Coronary artery (tissue), 2 donors: ENCODE data around the gene GALNT14.

ENCODE experiments used
- DNase-seq: peaks from one replicate; pipeline ENCODE4 v3.0.0-alpha.2; 2017; ENCODE audit warnings: low spot score
- H3K27ac ChIP-seq, 2 donors: fragments of 200-600 bp; sonication (generic); one replicate each; pipeline ENCODE4 v1.5.1; 2016 to 2019
- H3K4me3 ChIP-seq: fragments of 200-600 bp; sonication (generic); 2 replicates; pipeline ENCODE4 v1.5.1; 2016; ENCODE audit warnings: mild to moderate bottlenecking, moderate library complexity
- TF ChIP-seq, protein P1 (sequence below): fragments of 200-600 bp; sonication (generic); IDR thresholded peaks from one replicate; pipeline ENCODE4 v1.5.1; 2019; ENCODE audit warnings: antibody characterized with exemption

Gene GALNT14

DNA sequence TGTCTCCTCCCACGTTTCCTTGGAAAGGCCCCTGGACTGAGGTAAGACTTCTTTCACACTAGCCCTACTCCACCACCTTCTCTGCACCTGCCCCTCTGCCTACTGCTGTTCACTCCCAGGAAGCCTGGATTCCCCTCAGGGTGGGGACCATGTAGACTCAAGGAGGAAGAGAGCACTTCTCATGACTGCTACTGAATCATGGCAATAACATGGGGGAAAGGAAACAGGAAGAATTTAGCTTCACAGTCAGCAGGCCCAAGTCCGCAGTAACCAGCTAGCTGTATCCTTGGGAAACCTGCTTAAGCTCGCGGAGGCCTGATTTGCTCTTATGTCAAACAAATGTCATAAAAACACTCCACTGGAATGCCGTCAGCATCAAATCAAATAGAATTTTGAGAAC, 204.7 kb downstream of the GALNT14 start:
- Histone ChIP-seq H3K4me3 (no peak overlapping the region), H3K27ac (no peak overlapping the region)
- TF ChIP-seq, protein P1, sequence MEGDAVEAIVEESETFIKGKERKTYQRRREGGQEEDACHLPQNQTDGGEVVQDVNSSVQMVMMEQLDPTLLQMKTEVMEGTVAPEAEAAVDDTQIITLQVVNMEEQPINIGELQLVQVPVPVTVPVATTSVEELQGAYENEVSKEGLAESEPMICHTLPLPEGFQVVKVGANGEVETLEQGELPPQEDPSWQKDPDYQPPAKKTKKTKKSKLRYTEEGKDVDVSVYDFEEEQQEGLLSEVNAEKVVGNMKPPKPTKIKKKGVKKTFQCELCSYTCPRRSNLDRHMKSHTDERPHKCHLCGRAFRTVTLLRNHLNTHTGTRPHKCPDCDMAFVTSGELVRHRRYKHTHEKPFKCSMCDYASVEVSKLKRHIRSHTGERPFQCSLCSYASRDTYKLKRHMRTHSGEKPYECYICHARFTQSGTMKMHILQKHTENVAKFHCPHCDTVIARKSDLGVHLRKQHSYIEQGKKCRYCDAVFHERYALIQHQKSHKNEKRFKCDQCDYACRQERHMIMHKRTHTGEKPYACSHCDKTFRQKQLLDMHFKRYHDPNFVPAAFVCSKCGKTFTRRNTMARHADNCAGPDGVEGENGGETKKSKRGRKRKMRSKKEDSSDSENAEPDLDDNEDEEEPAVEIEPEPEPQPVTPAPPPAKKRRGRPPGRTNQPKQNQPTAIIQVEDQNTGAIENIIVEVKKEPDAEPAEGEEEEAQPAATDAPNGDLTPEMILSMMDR, result no peak
- no peak for DNase-seq

DNA sequence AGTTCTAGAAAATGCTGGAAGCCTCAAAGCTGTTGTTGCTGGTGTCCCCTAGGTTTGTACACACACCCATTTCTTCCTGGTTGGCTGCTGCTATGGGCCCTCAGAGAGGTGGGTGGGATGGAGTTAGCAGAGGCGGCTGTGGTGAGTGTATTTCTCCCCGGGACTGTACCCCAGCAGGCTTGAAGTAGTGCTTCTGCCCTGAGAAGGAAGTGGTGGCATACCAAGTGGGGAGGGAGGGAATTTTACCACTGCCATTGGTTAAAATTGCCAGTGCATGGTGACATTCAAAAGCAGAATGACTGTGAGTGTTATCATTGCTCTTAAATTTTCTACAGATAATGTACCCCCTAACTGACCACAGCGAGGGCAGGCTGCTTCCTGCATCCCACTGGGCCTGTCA, 205.4 kb downstream of the GALNT14 start:
- no peak overlapping the region for H3K4me3 ChIP-seq
- TF ChIP-seq, protein P1, result no peak

DNA sequence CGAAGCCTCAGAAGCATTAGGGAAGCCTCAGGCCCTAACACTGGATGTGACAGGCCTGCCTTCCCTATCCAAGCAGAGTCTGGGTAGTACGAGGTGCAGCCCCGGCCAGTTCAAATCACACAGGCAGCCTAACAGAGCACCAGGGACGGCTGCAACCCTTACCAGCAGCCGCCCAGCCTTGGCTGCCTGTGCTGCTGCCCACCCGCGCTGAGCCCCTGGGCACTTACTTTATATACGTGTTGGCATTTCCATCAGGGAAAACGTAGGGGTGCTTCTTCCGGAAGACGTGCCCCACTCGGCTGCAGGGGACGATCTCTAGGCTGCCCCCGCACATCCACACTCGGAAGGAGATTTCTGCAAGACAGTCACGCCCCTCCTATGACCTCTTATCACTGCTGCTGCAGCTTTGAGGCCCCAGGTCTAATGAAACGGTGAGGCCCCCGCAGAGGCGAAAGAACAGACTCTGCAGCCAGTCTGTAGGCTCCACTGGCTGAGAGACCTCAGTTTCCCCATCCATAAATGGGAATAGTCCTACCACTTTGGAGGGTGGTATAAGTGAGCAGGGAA, 206.3 kb downstream of the GALNT14 start:
- Histone ChIP-seq H3K27ac (no peak overlapping the region), H3K4me3 (no peak overlapping the region)
- DNase-seq, result no peak
- TF ChIP-seq, protein P1, result no peak

More for the DNA sequence above, 205.4 kb downstream of the GALNT14 start:
- no peak for DNase-seq
- no peak overlapping the region for H3K27ac ChIP-seq

DNA sequence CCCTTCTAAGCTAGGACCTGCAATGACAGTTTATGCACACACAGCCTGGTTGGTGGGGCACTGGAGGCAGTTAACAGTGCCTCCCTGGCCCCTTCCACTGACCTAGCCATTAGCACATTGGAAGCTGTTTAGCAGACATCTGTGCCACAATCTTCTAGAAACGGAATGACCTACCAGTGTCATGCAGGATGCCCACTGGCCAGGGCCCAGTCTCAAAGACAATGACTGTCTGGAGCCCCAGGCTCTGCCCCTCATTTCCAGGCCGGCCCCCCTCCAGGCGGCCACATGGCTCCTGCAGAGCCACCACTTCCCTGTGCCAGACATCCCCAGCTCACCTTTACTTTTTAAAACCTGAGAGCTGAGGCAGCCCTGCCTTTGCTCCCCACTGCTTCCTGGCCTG, 207.5 kb downstream of the GALNT14 start:
- no peak overlapping the region for H3K4me3 ChIP-seq
- no peak for DNase-seq
- TF ChIP-seq, protein P1, result no peak
- no peak overlapping the region for H3K27ac ChIP-seq

DNA sequence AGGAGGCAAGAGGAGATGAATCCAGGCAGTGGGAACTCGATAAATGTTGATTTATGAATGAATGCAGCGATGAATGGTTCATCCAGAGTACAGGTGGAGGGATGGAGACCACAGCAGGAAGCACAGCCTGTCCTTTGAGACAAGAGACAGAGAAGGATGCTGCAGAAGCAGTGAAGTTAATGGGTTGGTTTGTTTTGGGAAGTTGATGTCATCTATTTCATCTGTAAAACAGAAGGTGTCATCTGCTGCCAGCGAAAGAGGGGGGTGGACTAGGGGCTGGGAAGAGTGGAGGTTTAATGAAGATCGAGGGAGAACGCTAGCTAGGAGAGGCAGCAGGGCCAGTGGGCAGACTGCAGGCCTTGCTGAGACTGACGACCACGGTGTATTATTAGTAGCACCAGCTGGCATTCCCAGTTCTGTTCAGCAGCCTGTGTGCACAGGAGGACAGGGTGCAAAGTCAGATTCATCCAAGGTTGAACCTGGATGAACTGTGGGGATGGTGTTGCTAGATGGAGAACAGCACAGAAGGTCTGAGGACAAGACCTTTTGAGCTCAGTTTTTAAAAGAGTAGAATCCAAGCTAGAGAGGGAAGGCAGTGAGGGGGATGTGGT, 210.7 kb downstream of the GALNT14 start:
- no peak overlapping the region for H3K4me3 ChIP-seq
- DNase-seq, result no peak
- TF ChIP-seq, protein P1, result no peak
- no peak overlapping the region for H3K27ac ChIP-seq

DNA sequence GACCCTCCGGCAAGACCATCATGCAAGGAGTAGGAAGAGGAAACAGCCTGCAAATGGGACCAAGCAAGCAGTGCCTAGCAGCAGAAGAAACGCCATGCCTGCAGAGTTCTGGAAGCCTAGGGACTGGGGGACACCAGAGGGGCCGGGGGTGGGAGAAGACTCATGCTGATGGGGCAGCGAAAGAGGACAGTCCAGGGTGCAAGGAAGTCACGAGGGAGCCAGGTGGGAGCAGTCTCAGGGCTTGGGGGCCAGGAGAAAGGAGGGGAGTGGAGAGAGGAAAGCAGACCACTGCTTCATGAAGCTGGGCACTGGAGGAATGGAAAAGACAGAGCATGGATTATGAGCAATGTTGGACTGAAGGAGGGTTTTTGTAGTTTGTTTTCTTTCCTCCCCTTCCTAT, 211.6 kb downstream of the GALNT14 start:
- Histone ChIP-seq H3K27ac (no peak overlapping the region), H3K4me3 (no peak overlapping the region)
- TF ChIP-seq, protein P1, result no peak
- no peak for DNase-seq

DNA sequence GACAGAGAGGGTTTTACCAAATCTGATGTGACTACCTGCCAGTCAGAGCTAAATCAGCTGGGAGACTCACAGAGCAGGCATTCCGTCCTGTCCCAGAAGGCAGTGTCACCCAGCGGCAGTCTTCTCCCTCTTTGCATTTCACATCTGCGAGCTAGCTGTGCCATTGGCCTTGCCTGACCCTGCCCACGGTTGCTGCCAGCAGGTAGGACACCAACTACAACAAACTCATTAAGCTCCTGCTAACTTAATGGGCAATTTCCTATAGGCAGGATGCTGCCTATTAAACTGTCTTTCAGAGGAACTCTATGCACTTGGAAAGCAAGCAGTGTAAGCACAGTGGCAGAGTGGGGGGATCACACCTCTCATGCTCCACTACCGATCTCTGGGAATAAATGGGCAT, 214.6 kb downstream of the GALNT14 start:
- DNase-seq, result no peak
- TF ChIP-seq, protein P1, result no peak
- Histone ChIP-seq H3K27ac (no peak overlapping the region), H3K4me3 (no peak overlapping the region)
